HEK293 (cell line): ENCODE data around the gene RAB28.

Experiments used
- CTCF ChIA-PET: fragments of 350-600 bp; formaldehyde crosslinking; extraction: SDS; loops from one replicate; lab custom pipeline; 2021; ENCODE audit warnings: antibody characterized with exemption; lab: Yijun Ruan, JAX
- POLR2A ChIA-PET: fragments of 300-600 bp; formaldehyde crosslinking; extraction: SDS; loops from one replicate; lab custom pipeline; 2020; ENCODE audit warnings: antibody characterized with exemption, inconsistent platforms; lab: Yijun Ruan, JAX
- H3K27ac ChIP-seq: fragments of 200-500 bp; sonication (Bioruptor generic); 2 replicates; pipeline ENCODE4 v1.5.1; 2014; ENCODE audit warnings: low read depth, low read length, control low read depth, inconsistent platforms; ENCODE audit errors: extremely low read depth
- H3K36me3 ChIP-seq, 2 experiments: fragments of 200-500 bp in 1 of 2; sonication (Bioruptor generic) in 1 of 2; 1 replicate in 1 of 2; 2 replicates in 1 of 2; pipeline ENCODE4 v1.5.1; 2014 to 2017; ENCODE audit warnings: inconsistent platforms in 2 of 2, low read length in 2 of 2; ENCODE audit not compliant: control insufficient read depth in 2 of 2, insufficient read depth in 1 of 2
- H3K4me1 ChIP-seq: fragments of 200-500 bp; sonication (Bioruptor generic); 2 replicates; pipeline ENCODE4 v1.5.1; 2014; ENCODE audit warnings: mild to moderate bottlenecking, low read length, inconsistent platforms; ENCODE audit not compliant: control insufficient read depth, insufficient read depth
- H3K4me3 ChIP-seq: 2 replicates; pipeline ENCODE4 v1.5.1; 2011; ENCODE audit warnings: low read depth, mild to moderate bottlenecking, control low read depth, low read length, moderate library complexity
- H3K9me3 ChIP-seq: fragments of 200-500 bp; sonication (Bioruptor generic); 2 replicates; pipeline ENCODE4 v1.5.1; 2014; ENCODE audit warnings: low read depth, low read length, inconsistent platforms; ENCODE audit not compliant: control insufficient read depth, insufficient read depth
- MYNN ChIP-seq: fragments of 450-650 bp; formaldehyde crosslinking; IDR thresholded peaks from 2 replicates; pipeline ENCODE4 v1.5.1; 2016; ENCODE audit warnings: missing biosample characterization, missing genetic modification characterization, borderline replicate concordance
- RBAK ChIP-seq: fragments of 450-650 bp; formaldehyde crosslinking; IDR thresholded peaks from 2 replicates; pipeline ENCODE4 v1.5.1; 2016; ENCODE audit warnings: missing biosample characterization, missing genetic modification characterization
- YY1 ChIP-seq: fragments of 450-650 bp; formaldehyde crosslinking; IDR thresholded peaks from 2 replicates; pipeline ENCODE4 v1.5.1; 2018; ENCODE audit warnings: missing biosample characterization, missing genetic modification characterization
- ZBTB8A ChIP-seq: fragments of 450-650 bp; formaldehyde crosslinking; IDR thresholded peaks from 2 replicates; pipeline ENCODE4 v1.5.1; 2016; ENCODE audit warnings: missing biosample characterization, missing genetic modification characterization
- ZNF121 ChIP-seq: fragments of 450-650 bp; formaldehyde crosslinking; IDR thresholded peaks from 2 replicates; pipeline ENCODE4 v1.5.1; 2016; ENCODE audit warnings: missing biosample characterization, missing genetic modification characterization
- ZNF155 ChIP-seq: fragments of 450-650 bp; formaldehyde crosslinking; IDR thresholded peaks from 2 replicates; pipeline ENCODE4 v1.5.1; 2016; ENCODE audit warnings: missing biosample characterization, missing genetic modification characterization
- ZNF214 ChIP-seq: fragments of 450-650 bp; formaldehyde crosslinking; IDR thresholded peaks from 2 replicates; pipeline ENCODE4 v1.5.1; 2017; ENCODE audit warnings: missing biosample characterization, mild to moderate bottlenecking, missing genetic modification characterization, borderline replicate concordance
- ZNF341 ChIP-seq: fragments of 450-650 bp; formaldehyde crosslinking; IDR thresholded peaks from 2 replicates; pipeline ENCODE4; 2016; ENCODE audit warnings: low read depth, missing biosample characterization, missing genetic modification characterization
- ZNF37A ChIP-seq: fragments of 450-650 bp; IDR thresholded peaks from 2 replicates; pipeline ENCODE4 v1.5.1; 2018; ENCODE audit warnings: missing biosample characterization, missing genetic modification characterization
- ZNF391 ChIP-seq: fragments of 450-650 bp; formaldehyde crosslinking; IDR thresholded peaks from 2 replicates; pipeline ENCODE4 v1.5.1; 2016; ENCODE audit warnings: low read depth, missing biosample characterization, missing genetic modification characterization, borderline replicate concordance
- ZNF560 ChIP-seq: fragments of 450-650 bp; formaldehyde crosslinking; IDR thresholded peaks from 2 replicates; pipeline ENCODE4 v1.5.1; 2017; ENCODE audit warnings: missing biosample characterization, missing genetic modification characterization, borderline replicate concordance
- ZNF561 ChIP-seq: fragments of 450-650 bp; IDR thresholded peaks from 2 replicates; pipeline ENCODE4 v1.5.1; 2018; ENCODE audit warnings: missing biosample characterization, missing genetic modification characterization, borderline replicate concordance
- ZNF660 ChIP-seq: fragments of 450-650 bp; IDR thresholded peaks from 2 replicates; pipeline ENCODE4 v1.5.1; 2018; ENCODE audit warnings: missing biosample characterization, mild to moderate bottlenecking, missing genetic modification characterization
- ZNF664 ChIP-seq: fragments of 450-650 bp; formaldehyde crosslinking; IDR thresholded peaks from 2 replicates; pipeline ENCODE4 v1.5.1; 2016; ENCODE audit warnings: missing biosample characterization, missing genetic modification characterization
- TF ChIP-seq, protein P1 (sequence below): fragments of 450-650 bp; formaldehyde crosslinking; IDR thresholded peaks from 2 replicates; pipeline ENCODE4 v1.5.1; 2017; ENCODE audit warnings: missing biosample characterization, missing genetic modification characterization
- TF ChIP-seq, protein P2 (sequence below): fragments of 450-650 bp; formaldehyde crosslinking; IDR thresholded peaks from 2 replicates; pipeline ENCODE4 v1.5.1; 2016; ENCODE audit warnings: missing biosample characterization, missing genetic modification characterization, borderline replicate concordance

RAB28 gene

DNA sequence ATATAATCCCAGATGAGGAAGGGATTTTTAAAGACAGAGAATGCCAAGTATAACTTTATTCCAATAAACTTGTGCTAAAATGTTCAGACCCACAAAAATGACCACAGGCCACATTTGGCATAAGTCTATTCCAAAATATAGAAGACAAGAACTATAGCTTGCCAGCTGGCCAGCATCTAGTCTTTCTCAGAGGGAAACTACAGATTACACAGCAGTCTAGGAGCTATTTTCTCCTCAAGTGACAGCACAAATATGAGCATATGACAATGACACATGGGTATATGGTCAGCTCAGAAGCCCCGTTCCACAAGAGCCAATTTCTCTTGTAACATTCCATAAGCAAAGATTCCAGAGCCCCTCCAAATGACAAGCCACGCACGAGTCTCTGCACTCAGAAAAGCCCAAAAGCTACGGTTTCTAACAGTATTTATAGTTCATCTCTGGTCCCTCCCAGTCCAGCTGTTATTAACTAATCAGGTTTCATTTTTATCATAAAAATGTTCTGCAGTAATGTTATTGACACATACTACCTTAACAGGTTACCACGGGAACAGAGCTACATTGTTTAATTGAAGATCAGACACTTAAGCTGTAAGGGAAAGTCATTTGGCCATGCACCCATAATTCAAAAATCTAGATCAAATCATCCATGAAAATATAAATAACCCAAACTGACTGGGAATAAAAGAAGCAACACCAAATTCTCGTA is 70.3 kb downstream of the RAB28 start:
- Histone ChIP-seq H3K36me3 (no peaks in the 10 kb centered on the region), H3K9me3 (no peaks in the 10 kb centered on the region), H3K4me1 (peaks cover 9% of the 10 kb centered on the region; the same call in 1 of the 2 replicates), H3K4me3 (no peak overlapping the region), H3K27ac (no peak overlapping the region)
- ChIA-PET POLR2A (interaction anchor here (0.5 kb wide), 1 partner anchor 20 kb away, joined by 5 read pairs; no protein-coding TSS in a partner anchor), CTCF (interaction anchor here (0.7 kb wide), 1 partner anchor 19 kb away, joined by 3 read pairs; no protein-coding TSS in a partner anchor)
- TF ChIP-seq YY1 (tag by site-specific recombination), result no peak
- TF ChIP-seq, protein P1, sequence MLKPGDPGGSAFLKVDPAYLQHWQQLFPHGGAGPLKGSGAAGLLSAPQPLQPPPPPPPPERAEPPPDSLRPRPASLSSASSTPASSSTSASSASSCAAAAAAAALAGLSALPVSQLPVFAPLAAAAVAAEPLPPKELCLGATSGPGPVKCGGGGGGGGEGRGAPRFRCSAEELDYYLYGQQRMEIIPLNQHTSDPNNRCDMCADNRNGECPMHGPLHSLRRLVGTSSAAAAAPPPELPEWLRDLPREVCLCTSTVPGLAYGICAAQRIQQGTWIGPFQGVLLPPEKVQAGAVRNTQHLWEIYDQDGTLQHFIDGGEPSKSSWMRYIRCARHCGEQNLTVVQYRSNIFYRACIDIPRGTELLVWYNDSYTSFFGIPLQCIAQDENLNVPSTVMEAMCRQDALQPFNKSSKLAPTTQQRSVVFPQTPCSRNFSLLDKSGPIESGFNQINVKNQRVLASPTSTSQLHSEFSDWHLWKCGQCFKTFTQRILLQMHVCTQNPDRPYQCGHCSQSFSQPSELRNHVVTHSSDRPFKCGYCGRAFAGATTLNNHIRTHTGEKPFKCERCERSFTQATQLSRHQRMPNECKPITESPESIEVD, result 0 out of 2 replicates have a peak, but pooled peaks have one; percentile 28

DNA sequence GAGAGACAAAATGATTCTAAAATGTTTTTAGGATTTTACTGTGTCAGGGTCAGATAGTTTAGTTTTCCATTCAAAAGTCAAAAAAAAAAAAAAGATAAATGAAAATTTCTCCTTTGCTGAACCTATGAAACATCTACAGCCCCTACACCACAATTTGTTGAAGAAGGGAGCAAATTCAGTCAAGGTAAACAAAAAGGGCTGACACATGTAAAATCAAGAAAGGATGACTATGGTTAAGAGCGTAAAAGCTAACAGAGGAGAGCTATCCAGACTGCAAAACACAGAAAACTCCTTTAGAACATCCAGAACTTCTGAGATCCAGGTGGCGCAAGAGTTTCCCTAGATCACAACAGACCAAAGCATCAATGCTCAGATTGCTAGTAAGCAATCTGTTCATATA is 72.2 kb downstream of the RAB28 start:
- TF ChIP-seq RBAK (tag by site-specific recombination), result no peak
- no peak for TF ChIP-seq ZNF660 (tag by site-specific recombination)
- no peak for TF ChIP-seq ZNF391 (tag by site-specific recombination)
- TF ChIP-seq, protein P2, sequence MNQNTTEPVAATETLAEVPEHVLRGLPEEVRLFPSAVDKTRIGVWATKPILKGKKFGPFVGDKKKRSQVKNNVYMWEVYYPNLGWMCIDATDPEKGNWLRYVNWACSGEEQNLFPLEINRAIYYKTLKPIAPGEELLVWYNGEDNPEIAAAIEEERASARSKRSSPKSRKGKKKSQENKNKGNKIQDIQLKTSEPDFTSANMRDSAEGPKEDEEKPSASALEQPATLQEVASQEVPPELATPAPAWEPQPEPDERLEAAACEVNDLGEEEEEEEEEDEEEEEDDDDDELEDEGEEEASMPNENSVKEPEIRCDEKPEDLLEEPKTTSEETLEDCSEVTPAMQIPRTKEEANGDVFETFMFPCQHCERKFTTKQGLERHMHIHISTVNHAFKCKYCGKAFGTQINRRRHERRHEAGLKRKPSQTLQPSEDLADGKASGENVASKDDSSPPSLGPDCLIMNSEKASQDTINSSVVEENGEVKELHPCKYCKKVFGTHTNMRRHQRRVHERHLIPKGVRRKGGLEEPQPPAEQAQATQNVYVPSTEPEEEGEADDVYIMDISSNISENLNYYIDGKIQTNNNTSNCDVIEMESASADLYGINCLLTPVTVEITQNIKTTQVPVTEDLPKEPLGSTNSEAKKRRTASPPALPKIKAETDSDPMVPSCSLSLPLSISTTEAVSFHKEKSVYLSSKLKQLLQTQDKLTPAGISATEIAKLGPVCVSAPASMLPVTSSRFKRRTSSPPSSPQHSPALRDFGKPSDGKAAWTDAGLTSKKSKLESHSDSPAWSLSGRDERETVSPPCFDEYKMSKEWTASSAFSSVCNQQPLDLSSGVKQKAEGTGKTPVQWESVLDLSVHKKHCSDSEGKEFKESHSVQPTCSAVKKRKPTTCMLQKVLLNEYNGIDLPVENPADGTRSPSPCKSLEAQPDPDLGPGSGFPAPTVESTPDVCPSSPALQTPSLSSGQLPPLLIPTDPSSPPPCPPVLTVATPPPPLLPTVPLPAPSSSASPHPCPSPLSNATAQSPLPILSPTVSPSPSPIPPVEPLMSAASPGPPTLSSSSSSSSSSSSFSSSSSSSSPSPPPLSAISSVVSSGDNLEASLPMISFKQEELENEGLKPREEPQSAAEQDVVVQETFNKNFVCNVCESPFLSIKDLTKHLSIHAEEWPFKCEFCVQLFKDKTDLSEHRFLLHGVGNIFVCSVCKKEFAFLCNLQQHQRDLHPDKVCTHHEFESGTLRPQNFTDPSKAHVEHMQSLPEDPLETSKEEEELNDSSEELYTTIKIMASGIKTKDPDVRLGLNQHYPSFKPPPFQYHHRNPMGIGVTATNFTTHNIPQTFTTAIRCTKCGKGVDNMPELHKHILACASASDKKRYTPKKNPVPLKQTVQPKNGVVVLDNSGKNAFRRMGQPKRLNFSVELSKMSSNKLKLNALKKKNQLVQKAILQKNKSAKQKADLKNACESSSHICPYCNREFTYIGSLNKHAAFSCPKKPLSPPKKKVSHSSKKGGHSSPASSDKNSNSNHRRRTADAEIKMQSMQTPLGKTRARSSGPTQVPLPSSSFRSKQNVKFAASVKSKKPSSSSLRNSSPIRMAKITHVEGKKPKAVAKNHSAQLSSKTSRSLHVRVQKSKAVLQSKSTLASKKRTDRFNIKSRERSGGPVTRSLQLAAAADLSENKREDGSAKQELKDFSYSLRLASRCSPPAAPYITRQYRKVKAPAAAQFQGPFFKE, result no peak
- no peak for TF ChIP-seq ZBTB8A (tag by site-specific recombination)
- no peak for TF ChIP-seq ZNF341 (tag by site-specific recombination)
- TF ChIP-seq ZNF214 (tag by site-specific recombination), result no peak
- no peak for TF ChIP-seq ZNF560 (tag by site-specific recombination)
- TF ChIP-seq ZNF561 (tag by site-specific recombination), result no peak
- no peak for TF ChIP-seq MYNN (tag by site-specific recombination)
- no peak for TF ChIP-seq ZNF121 (tag by site-specific recombination)
- TF ChIP-seq ZNF664 (tag by site-specific recombination), result no peak
- TF ChIP-seq ZNF37A (tag by site-specific recombination), result no peak
- no peak for TF ChIP-seq ZNF155 (tag by site-specific recombination)
- TF ChIP-seq, all 188 proteins: peak for 0
- Histone ChIP-seq H3K4me1 (peaks cover 9% of the 10 kb centered on the region; the same call in 1 of the 2 replicates), H3K4me3 (no peak overlapping the region), H3K27ac (no peak overlapping the region), H3K36me3 (no peaks in the 10 kb centered on the region), H3K9me3 (no peaks in the 10 kb centered on the region)
- POLR2A ChIA-PET, result no interaction called here
- CTCF ChIA-PET, result no interaction called here
